DND-41 (cell line): ENCODE results near the gene CDKN1A.

Source experiments
- EZH2 ChIP-seq: IDR thresholded peaks from 3 replicates; pipeline ENCODE4 v1.6.1; 2012; ENCODE audit warnings: borderline replicate concordance, low read depth, mild to moderate bottlenecking, moderate library complexity, low read length, inconsistent platforms; ENCODE audit not compliant: severe bottlenecking
- TF ChIP-seq, protein P1 (sequence below): IDR thresholded peaks from 2 replicates; pipeline ENCODE4 v1.5.1; 2012; ENCODE audit warnings: borderline replicate concordance, low read length, moderate library complexity, mild to moderate bottlenecking; ENCODE audit not compliant: poor library complexity, severe bottlenecking; ENCODE audit errors: extremely low read depth

DNA sequence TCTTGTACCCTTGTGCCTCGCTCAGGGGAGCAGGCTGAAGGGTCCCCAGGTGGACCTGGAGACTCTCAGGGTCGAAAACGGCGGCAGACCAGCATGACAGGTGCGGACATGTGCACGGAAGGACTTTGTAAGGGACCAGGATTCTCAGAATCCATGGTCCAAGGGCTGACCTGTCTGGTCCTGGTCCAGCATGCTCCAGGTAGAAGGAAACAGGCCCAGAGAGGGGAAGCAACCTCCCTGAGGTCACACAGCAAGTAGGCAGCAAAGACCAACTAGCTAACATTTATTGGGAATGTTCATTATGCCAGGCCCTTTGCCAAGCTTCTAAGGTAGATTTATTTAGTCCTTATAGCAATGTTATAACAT, 5.9 kb downstream of the CDKN1A start:
- no peak for TF ChIP-seq EZH2
- TF ChIP-seq, protein P1, sequence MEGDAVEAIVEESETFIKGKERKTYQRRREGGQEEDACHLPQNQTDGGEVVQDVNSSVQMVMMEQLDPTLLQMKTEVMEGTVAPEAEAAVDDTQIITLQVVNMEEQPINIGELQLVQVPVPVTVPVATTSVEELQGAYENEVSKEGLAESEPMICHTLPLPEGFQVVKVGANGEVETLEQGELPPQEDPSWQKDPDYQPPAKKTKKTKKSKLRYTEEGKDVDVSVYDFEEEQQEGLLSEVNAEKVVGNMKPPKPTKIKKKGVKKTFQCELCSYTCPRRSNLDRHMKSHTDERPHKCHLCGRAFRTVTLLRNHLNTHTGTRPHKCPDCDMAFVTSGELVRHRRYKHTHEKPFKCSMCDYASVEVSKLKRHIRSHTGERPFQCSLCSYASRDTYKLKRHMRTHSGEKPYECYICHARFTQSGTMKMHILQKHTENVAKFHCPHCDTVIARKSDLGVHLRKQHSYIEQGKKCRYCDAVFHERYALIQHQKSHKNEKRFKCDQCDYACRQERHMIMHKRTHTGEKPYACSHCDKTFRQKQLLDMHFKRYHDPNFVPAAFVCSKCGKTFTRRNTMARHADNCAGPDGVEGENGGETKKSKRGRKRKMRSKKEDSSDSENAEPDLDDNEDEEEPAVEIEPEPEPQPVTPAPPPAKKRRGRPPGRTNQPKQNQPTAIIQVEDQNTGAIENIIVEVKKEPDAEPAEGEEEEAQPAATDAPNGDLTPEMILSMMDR = no peak
